Mammary epithelial cell (primary cell): ENCODE results near the gene STRN3.

Source experiments
- CTCF ChIP-seq, 2 donors: IDR thresholded peaks in 1 of 2; conservative IDR thresholded peaks in 1 of 2; 2 replicates each; pipeline ENCODE4 v1.5.1; 2011 to 2012; ENCODE audit warnings: inconsistent platforms in 2 of 2, low read length in 2 of 2, mild to moderate bottlenecking in 2 of 2, control low read depth in 1 of 2, low read depth in 1 of 2; ENCODE audit not compliant: insufficient read depth in 1 of 2; ENCODE audit errors: extremely low read depth in 1 of 2
- EZH2 ChIP-seq: IDR thresholded peaks from 2 replicates; pipeline ENCODE4 v1.6.1; 2012; ENCODE audit warnings: low read length, inconsistent platforms, borderline replicate concordance

- no peak for TF ChIP-seq CTCF (conservative IDR thresholded peaks at IDR 0.05 in 1 of 2, IDR thresholded peaks at IDR 0.05 in 1 of 2; ENCODE audit: extremely low read depth in 1 of 2, insufficient read depth in 1 of 2, low read depth in 1 of 2, low read length in 2 of 2)
- no peak for TF ChIP-seq EZH2
These were observed 42.1 kb upstream of the STRN3 start for GRCh38 chr14:31068235-31068634.
